NCI-H1092 treated with DMSO at 0.1 percent for 48 hours (cell line): ENCODE measurements around the gene CNTNAP3B.
"Not testable (repeated sequence)": the region's sequence is repeated elsewhere in the genome, so short reads cannot be mapped to it uniquely, and the experiment has no call there.

ENCODE experiments used
- DNase-seq: peaks from one replicate; lab custom pipeline; 2025; lab: John Stamatoyannopoulos, UW

Gene CNTNAP3B

DNA sequence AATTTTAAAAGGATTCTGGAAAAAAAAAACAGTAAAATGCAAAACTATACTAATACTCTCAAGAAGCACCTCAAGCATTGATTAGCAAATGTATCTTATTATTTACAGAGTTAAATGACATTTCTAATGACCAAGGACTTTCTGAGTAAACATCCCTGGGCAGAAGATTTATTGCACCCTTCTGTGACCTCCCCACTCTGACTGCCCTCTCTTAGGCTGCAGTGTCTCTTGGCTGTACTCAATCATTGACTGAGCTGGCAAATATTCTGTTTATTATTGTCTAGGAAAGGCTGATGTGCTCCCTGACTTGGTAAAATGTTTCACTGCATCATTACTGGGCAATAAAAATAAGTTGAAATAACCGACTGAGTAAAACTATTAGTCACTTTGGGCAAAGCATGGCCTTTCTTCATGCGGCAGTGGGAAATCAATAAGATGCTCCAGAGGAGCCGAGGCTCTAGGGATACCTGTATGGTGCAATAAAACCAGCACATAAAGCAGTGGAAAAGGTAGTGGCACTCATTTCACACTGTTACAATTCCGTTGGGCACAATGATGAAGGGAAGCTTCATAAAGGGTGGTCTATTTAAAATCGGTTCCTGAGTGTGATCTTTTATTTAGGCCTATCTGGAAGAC, 151.1 kb downstream of the CNTNAP3B start:
- DNase-seq: not testable (repeated sequence)

GRCh38 chr9:41974906-41975305, 154.3 kb downstream of the CNTNAP3B start:
- not testable (repeated sequence) for DNase-seq

DNA sequence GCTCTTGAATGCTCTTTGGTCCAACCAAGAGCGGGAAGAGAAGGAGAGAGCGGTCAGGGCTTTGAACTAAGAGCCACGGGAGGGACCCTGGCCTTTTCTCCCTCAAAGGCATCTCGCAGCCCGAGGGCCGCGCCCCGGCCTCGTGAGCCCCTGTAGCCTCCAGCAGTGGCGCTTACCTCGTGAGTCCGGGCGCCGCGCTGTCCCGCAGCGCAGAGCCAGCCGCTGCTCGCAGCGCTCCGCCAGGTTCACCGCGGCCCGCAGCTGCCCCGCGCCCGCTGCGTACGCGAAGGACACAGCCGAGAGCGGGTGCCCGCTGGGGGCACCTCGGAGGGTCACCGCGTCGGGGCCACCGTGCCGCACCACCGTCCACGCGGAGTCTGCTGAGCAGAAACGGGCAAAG, 176.2 kb downstream of the CNTNAP3B start:
- not testable (repeated sequence) for DNase-seq

- DNase-seq: not testable (repeated sequence)
These were observed 187.5 kb downstream of the CNTNAP3B start for GRCh38 chr9:41941738-41942137.

DNA sequence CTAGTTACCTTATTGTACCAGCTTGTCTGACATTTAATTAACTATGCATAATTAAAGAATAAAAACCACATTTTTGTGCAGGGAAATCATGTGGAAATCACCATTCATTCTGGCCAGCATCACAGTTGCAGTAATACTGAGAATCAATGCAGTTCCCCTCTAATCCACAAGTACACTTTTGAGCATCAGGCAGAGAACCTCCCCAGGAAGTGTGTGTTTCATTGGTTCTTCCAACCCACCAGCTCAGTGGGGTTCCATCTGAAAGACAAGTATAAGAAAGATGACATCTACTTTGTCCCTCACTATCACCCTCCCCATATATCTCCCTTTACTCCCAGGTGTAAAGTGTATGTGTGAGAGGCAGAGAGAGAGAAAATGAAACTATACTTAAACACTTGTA, 191.1 kb downstream of the CNTNAP3B start:
- DNase-seq: not testable (repeated sequence)

GRCh38 chr9:41935727-41936126, 193.5 kb downstream of the CNTNAP3B start:
- not testable (repeated sequence) for DNase-seq

DNA sequence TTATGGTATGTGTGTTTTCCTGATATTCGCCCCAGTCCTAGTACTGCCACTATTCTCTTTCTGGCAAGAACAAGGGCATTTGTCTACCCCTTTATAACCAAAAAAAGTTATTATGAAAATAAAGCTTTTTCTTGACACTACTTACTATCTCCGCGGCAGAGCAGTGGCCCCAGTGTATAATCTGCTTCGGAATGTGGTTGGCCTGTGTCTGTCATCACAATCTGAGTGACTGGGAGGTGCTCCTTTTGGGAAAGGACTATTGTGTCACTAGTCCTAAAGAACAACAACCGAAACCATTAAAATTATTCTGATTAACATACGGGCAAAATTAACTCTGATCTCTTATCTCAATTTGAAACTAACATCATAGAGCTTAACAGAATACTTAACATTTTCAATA, 200.1 kb downstream of the CNTNAP3B start:
- DNase-seq: not testable (repeated sequence)

DNA sequence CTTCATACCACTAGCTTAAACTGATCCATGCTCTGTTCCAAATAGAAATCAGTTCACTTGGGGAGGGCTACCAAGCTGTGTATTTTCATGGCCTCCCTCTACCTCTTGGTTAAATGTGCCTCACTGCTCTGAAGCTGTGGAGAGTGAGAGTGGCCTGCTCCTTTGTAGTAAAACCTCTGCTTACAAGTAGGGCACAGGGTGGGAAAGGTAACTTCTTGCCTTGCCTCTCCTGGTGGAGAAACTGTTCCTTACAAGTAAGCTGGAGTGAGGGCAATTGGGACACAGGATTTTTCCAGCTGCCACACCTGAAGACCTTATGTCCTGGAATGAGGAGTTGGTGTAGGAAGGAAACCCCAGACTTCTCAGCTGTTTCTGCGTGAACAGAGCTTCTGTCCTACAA, 211.9 kb downstream of the CNTNAP3B start:
- not testable (repeated sequence) for DNase-seq

- DNase-seq: not testable (repeated sequence)
These were observed 223.7 kb downstream of the CNTNAP3B start for GRCh38 chr9:41905488-41905887.

DNA sequence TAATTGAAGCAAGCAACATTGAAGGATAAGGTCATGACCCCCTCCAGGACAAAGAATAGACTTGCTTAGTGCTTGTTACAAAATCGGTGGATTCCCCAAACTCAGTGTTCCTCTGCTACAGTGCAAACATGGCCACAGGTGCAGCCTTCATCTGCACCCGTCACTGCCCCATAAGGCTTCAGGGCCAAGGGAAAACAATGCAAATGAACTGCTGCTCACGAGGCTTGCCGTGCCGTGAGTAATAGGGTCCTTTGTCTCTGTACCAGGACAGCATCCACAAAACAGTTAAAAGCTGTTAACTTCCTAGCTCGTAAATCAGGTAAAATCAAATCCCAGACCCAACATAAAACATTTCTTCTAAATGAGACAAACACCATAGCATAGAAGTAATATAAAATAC, 226.5 kb downstream of the CNTNAP3B start:
- DNase-seq: not testable (repeated sequence)

DNA sequence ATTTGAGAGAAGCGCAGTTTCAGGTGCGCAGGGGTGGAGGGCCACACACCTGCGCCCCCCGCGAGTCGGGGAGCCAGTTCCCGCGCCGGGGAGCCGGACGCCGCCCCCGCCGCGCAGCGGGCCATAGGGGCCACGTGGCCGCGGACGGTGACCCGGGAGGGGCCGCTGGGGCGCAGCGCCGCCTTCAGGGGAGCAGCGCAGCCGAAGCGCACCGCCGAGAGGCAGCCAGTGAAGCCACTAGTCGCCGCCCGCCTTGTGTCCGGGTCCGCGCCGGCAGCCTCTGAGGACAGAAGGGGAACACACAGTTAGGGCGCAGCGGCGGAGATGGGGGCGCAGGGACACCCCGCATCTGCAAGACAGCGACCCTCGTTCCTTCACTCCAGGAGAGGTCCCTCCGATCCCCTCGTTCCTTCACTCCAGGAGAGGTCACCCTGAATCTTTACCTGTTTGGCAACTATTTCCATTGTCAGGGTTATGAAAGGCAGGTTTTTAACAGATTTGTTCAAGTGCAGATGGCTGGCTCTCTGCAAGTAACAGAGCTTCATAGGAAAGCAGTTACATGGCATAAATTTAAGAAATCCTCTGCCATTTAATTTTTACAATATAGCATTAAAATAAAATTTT, 230.4 kb downstream of the CNTNAP3B start:
- DNase-seq: not testable (repeated sequence)

DNA sequence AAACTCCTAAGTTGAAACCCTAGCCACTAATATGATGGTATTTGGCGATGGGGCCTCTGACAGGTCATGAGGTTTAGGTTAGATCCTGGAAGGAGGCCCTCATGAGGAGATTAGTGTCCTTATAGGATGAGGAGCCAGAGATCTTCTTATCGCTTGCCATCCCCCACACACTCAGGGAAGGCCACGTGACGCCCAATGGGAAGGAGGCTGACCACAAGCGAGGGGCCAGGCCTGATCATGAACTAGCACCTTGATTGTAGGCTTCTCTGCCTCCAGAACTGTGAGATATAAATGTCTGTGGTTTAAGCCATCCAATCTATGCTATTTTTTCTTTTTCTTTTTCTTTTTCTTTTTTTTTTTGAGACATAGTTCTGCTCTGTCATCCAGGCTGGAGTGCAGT, 254.7 kb downstream of the CNTNAP3B start:
- not testable (repeated sequence) for DNase-seq

DNA sequence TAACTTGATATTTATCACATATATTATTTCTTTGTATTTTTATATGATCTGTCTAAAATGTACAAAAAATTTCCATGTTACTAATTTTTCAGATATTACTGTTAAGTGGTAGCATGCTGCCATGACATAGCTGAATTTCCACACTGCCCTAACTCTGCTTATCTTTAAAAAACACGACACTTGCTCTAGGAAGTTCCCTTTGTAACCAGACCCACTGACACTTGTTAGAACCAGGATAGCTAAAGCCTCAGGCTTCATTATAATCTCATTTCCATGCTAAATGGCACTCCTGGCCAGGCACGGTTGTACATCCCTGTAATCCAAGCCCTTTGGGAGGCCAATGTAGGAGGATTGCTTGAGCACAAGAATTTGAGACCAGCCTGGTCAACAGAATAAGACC, 273.8 kb downstream of the CNTNAP3B start:
- not testable (repeated sequence) for DNase-seq

- DNase-seq: not testable (repeated sequence)
These were observed 277.1 kb downstream of the CNTNAP3B start for GRCh38 chr9:41851848-41852740.

DNA sequence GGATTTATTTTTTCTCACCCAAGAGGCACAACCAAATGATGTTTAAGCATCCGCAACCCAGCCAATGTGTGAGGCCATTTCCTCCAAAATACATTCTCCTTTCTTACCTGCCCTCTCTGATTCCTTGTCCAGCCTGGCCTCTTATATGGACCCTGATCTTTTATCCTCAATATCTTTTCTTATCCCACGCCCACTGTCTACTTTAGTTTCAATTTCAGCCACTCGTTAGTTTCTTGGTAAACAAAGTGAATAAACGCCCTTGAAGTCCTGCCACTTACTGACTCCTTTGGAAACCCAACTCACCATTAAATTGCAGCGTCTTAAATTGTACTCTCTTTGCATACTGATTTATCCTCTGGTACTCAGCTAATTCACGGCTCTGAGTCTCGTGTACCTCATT, 281.4 kb downstream of the CNTNAP3B start:
- DNase-seq: not testable (repeated sequence)
